SH-SY5Y (cell line): ENCODE measurements around the gene RFX6.

Experiments used
- GATA2 ChIP-seq: IDR thresholded peaks from 2 replicates; pipeline ENCODE4 v1.6.1; 2011; ENCODE audit warnings: mild to moderate bottlenecking, low read depth, low read length
- GATA3 ChIP-seq: IDR thresholded peaks from 2 replicates; pipeline ENCODE4 v1.6.1; 2011; ENCODE audit warnings: low read depth, mild to moderate bottlenecking, low read length, moderate library complexity

DNA sequence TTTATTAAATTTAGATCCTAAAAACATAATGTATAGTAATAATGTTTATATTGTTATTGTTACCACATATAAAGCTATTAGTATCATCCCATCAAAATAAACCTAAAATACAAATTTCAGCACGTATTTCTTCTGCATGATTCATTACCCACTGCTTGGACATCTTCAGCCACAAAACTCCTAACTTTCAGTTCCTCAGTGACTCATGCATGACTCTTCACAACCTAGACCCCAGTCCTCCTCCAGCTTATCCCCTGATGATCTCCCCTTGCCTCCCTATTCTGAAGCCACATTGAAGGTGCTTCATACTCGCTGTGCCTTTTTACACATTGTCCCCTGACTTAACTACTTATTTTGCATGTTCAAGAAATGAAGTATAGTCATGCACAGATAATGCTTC is 37.0 kb upstream of the RFX6 start:
- TF ChIP-seq GATA2 (no peak), GATA3 (no peak)
